Hepatocyte (in vitro differentiated cells): ENCODE results near the gene LY86.

Experiments used
- EZH2phosphoT487 ChIP-seq: fragments of 200-600 bp; sonication (generic); IDR thresholded peaks from one replicate; pipeline ENCODE4 v1.6.1; 2018; ENCODE audit warnings: antibody characterized with exemption, mild to moderate bottlenecking, low read depth, moderate library complexity; ENCODE audit not compliant: unreplicated experiment, severe bottlenecking
- TF ChIP-seq, protein P1 (sequence below): fragments of 200-600 bp; sonication (generic); IDR thresholded peaks from 2 replicates; pipeline ENCODE4 v1.5.1; 2016; ENCODE audit warnings: antibody characterized with exemption, mild to moderate bottlenecking; ENCODE audit not compliant: poor library complexity

DNA sequence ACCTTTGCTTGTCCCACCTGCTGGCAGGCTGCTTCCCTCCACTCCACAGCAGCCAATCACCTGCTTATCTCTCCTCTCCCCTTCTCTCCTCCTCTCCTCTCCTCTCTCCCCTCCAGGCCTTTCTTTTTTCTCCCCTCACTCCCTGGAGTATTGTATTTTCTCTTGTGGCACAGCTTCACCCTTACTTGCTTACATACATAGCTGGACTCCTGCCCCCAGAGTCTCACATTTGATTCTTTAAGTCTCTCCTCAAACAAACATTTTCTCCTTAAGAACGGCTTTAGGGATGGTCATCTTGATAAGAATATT lies 3.6 kb upstream of the LY86 start:
- no peak for TF ChIP-seq EZH2phosphoT487
- TF ChIP-seq, protein P1, sequence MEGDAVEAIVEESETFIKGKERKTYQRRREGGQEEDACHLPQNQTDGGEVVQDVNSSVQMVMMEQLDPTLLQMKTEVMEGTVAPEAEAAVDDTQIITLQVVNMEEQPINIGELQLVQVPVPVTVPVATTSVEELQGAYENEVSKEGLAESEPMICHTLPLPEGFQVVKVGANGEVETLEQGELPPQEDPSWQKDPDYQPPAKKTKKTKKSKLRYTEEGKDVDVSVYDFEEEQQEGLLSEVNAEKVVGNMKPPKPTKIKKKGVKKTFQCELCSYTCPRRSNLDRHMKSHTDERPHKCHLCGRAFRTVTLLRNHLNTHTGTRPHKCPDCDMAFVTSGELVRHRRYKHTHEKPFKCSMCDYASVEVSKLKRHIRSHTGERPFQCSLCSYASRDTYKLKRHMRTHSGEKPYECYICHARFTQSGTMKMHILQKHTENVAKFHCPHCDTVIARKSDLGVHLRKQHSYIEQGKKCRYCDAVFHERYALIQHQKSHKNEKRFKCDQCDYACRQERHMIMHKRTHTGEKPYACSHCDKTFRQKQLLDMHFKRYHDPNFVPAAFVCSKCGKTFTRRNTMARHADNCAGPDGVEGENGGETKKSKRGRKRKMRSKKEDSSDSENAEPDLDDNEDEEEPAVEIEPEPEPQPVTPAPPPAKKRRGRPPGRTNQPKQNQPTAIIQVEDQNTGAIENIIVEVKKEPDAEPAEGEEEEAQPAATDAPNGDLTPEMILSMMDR: no peak
